Measurements from ENCODE around the gene GPNMB. TPM values are rescaled to one million over a fixed set of nuclear protein-coding genes. Genes with fewer than 3 reads are reported as not detected.

Gene GPNMB
- total and polyA plus RNA-seq, 2 of the 13 experiments (the other 11 are each of a cell fraction or from before 2014, with no cell fraction given): 1.1 to 1.6 TPM

- TF ChIP-seq ZBTB46 (CRISPR knock-in tag; IDR thresholded peaks at IDR 0.05; ENCODE audit: borderline replicate concordance) (no peak), ZNF138 (CRISPR knock-in tag; IDR thresholded peaks at IDR 0.05; ENCODE audit: low read depth) (no peak), GABPB1 (CRISPR knock-in tag; IDR thresholded peaks at IDR 0.05) (peak; percentile 59; the same call in 1 of the 2 replicates), KAT7 (CRISPR knock-in tag; IDR thresholded peaks at IDR 0.05; ENCODE audit: borderline replicate concordance) (no peak), POGK (CRISPR knock-in tag; conservative IDR thresholded peaks at IDR 0.05) (no peak), ZNF556 (CRISPR knock-in tag; IDR thresholded peaks at IDR 0.05; ENCODE audit: borderline replicate concordance) (0 out of 2 replicates have a peak, but pooled peaks have one; percentile 20), ARID2 (CRISPR knock-in tag; IDR thresholded peaks at IDR 0.05; ENCODE audit: borderline replicate concordance) (no peak), HNRNPLL (IDR thresholded peaks at IDR 0.05; ENCODE audit: low read depth, low read length, poor library complexity, severe bottlenecking) (no peak), ZSCAN29 (CRISPR knock-in tag; conservative IDR thresholded peaks at IDR 0.05) (no peak), ZNF629 (CRISPR knock-in tag; conservative IDR thresholded peaks at IDR 0.05) (no peak), FIP1L1 (IDR thresholded peaks at IDR 0.05; ENCODE audit: borderline replicate concordance, insufficient read depth, low read depth, low read length) (no peak), RBM39 (IDR thresholded peaks at IDR 0.05; ENCODE audit: low read depth, low read length, poor library complexity, severe bottlenecking) (no peak), MEIS1 (CRISPR knock-in tag; IDR thresholded peaks at IDR 0.05; ENCODE audit: borderline replicate concordance) (peak; percentile 66; the same call in 1 of the 2 replicates), ZNF777 (CRISPR knock-in tag; IDR thresholded peaks at IDR 0.05) (no peak), HOXA9 (CRISPR knock-in tag; IDR thresholded peaks at IDR 0.05; ENCODE audit: borderline replicate concordance) (no peak), WIZ (CRISPR knock-in tag; IDR thresholded peaks at IDR 0.05) (0 out of 2 replicates have a peak, but pooled peaks have one; percentile 36), PLRG1 (conservative IDR thresholded peaks at IDR 0.05) (no peak), ZNF652 (CRISPR knock-in tag; IDR thresholded peaks at IDR 0.05; ENCODE audit: borderline replicate concordance, low read depth) (no peak), LCORL (IDR thresholded peaks at IDR 0.05) (no peak), LCORL (CRISPR knock-in tag; IDR thresholded peaks at IDR 0.05) (no peak), TBX3 (IDR thresholded peaks at IDR 0.05; ENCODE audit: borderline replicate concordance) (no peak), ZNF180 (CRISPR knock-in tag; IDR thresholded peaks at IDR 0.05; ENCODE audit: borderline replicate concordance, low read depth) (no peak), ZFP37 (CRISPR knock-in tag; IDR thresholded peaks at IDR 0.05; ENCODE audit: borderline replicate concordance) (no peak), ZNF558 (CRISPR knock-in tag; IDR thresholded peaks at IDR 0.05; ENCODE audit: borderline replicate concordance) (no peak), SP2 (CRISPR knock-in tag; IDR thresholded peaks at IDR 0.05) (no peak), CENPT (CRISPR knock-in tag; IDR thresholded peaks at IDR 0.05; ENCODE audit: low read depth) (no peak), JDP2 (CRISPR knock-in tag; IDR thresholded peaks at IDR 0.05; ENCODE audit: borderline replicate concordance) (no peak), ZNF496 (CRISPR knock-in tag; IDR thresholded peaks at IDR 0.05; ENCODE audit: insufficient replicate concordance) (no peak)
Measured at GRCh38 chr7:23273141-23273599, 26.6 kb downstream of the GPNMB start (continued).

Measured in HepG2 (cell line).